ENCODE data around the gene KCNJ3.

KCNJ3 gene

DNA sequence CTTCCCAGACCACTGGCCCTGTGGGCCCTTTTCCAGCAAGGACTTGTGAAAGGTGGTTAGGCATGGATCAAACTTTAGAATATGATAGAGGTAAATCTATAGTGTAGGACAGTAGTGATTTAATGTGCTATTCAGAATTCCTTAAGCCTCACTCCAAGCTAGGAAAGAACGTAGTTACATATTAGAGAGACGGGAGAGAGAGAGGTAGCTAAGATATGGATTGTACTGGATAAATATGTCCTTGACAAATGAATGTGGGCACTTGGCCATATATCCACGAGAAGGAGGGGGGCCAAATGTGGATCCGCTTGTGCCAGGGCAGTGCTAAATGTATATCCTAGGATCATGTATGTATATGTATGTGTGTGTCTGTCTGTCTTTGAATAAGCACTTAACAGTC lies 6.5 kb downstream of the KCNJ3 start:
- ChIA-PET CTCF (no interaction called here), POLR2A (interaction anchor here (0.6 kb wide), 1 partner anchor 574 kb away, joined by 3 read pairs; no protein-coding TSS in a partner anchor)
- Histone ChIP-seq H3K27me3 (replicated peaks in 2 of 5; ENCODE audit: control insufficient read depth in 4 of 5, insufficient read depth in 5 of 5, low read length in 4 of 5) (peaks cover 1 to 6% (median 2%) of the 10 kb centered on the region in 5 experiments), H3K9me3 (ENCODE audit: control extremely low read depth in 1 of 5, control insufficient read depth in 4 of 5, insufficient read depth in 2 of 5, low read depth in 1 of 5, low read length in 4 of 5) (no peaks in the 10 kb centered on the region), H3K4me1 (ENCODE audit: control extremely low read depth in 1 of 4, control insufficient read depth in 4 of 4, insufficient read depth in 4 of 4, low read length in 3 of 4) (no peaks in the 10 kb centered on the region), H3K36me3 (ENCODE audit: control insufficient read depth in 4 of 4, insufficient read depth in 4 of 4, low read length in 3 of 4) (no peaks in the 10 kb centered on the region), H3K27ac (ENCODE audit: insufficient read depth in 1 of 2, low read depth in 1 of 2, low read length in 2 of 2, poor library complexity in 1 of 2, severe bottlenecking in 2 of 2) (no peak overlapping the region), H3K4me3 (ENCODE audit: control insufficient read depth in 1 of 7, extremely low read depth in 1 of 7, insufficient read depth in 4 of 7, low read depth in 2 of 7, low read length in 6 of 7) (no peak overlapping the region)
- WGBS (ENCODE audit: insufficient coverage): 95% methylated on average over 2 of the region's 4 CpGs
- DNase-seq: no peak

DNA sequence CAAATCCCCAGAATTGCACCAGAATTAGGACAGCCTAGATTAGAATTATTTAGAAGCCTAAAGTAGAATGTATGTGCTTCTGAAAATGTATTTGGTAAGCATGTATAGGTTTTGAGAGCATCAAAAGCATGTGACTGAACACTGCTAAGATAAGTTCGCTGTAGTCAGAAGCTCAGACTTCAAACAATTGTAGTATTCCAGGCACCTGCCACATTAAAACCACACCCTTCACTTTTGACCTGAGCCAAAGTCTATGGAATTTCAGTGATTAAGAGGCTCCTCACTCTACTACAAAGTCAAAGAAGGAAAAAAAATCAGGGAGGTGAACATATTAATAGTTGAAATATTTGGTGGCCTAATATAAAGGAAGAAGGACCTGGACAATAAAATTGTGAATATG lies 8.2 kb downstream of the KCNJ3 start:
- DNase-seq: no peak
- Histone ChIP-seq H3K27ac (ENCODE audit: insufficient read depth in 1 of 2, low read depth in 1 of 2, low read length in 2 of 2, poor library complexity in 1 of 2, severe bottlenecking in 2 of 2) (no peak overlapping the region), H3K4me1 (ENCODE audit: control extremely low read depth in 1 of 4, control insufficient read depth in 4 of 4, insufficient read depth in 4 of 4, low read length in 3 of 4) (no peaks in the 10 kb centered on the region), H3K9me3 (ENCODE audit: control extremely low read depth in 1 of 5, control insufficient read depth in 4 of 5, insufficient read depth in 2 of 5, low read depth in 1 of 5, low read length in 4 of 5) (no peaks in the 10 kb centered on the region), H3K4me3 (ENCODE audit: control insufficient read depth in 1 of 7, extremely low read depth in 1 of 7, insufficient read depth in 4 of 7, low read depth in 2 of 7, low read length in 6 of 7) (no peak overlapping the region), H3K27me3 (replicated peaks in 2 of 5; ENCODE audit: control insufficient read depth in 4 of 5, insufficient read depth in 5 of 5, low read length in 4 of 5) (no peaks in the 10 kb centered on the region), H3K36me3 (ENCODE audit: control insufficient read depth in 4 of 4, insufficient read depth in 4 of 4, low read length in 3 of 4) (no peaks in the 10 kb centered on the region)
- ChIA-PET CTCF (no interaction called here), POLR2A (no interaction called here)
- WGBS (ENCODE audit: insufficient coverage): no CpG with 5 or more reads among the region's 1 CpG

DNA sequence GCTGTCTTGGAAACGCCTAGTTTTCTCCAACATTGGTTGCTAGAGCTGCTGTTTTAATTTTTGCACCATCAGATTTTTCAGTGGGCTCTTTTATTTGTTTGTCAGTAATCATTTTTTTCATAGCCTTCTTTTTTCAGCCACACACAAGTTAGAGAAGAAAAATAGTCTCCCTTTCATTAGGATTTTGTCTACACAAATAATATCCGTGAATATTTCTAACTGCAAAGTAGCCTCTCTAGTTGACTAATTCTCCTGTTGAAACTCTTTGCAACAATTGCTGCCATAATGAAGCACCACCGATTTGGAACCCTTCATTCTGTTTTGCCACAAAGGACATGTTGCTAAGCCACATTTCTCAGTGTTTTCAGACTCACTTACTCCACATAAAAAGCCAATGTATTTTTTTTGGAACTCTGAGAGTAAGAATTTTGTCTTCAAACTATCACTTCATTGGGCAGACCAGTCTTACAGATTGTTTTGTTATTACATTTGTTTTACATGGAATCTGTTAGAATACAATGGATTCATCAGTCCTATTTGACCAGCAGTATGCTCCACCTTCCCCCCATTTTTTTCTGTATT lies 9.6 kb downstream of the KCNJ3 start:
- H3K4me1 ChIP-seq (ENCODE audit: control extremely low read depth in 1 of 4, control insufficient read depth in 4 of 4, insufficient read depth in 4 of 4, low read length in 3 of 4): no peaks in the 10 kb centered on the region
- ChIA-PET POLR2A (no interaction called here), CTCF (no interaction called here)
- no peaks in the 10 kb centered on the region for H3K27me3 ChIP-seq (replicated peaks in 2 of 5; ENCODE audit: control insufficient read depth in 4 of 5, insufficient read depth in 5 of 5, low read length in 4 of 5)
- 100% methylated on average over 2 of the region's 3 CpGs for WGBS (ENCODE audit: insufficient coverage)
- no peak for DNase-seq
- no peak overlapping the region for H3K4me3 ChIP-seq (ENCODE audit: control insufficient read depth in 1 of 7, extremely low read depth in 1 of 7, insufficient read depth in 4 of 7, low read depth in 2 of 7, low read length in 6 of 7)
- H3K36me3 ChIP-seq (ENCODE audit: control insufficient read depth in 4 of 4, insufficient read depth in 4 of 4, low read length in 3 of 4): no peaks in the 10 kb centered on the region
- no peak overlapping the region for H3K27ac ChIP-seq (ENCODE audit: insufficient read depth in 1 of 2, low read depth in 1 of 2, low read length in 2 of 2, poor library complexity in 1 of 2, severe bottlenecking in 2 of 2)
- H3K9me3 ChIP-seq (ENCODE audit: control extremely low read depth in 1 of 5, control insufficient read depth in 4 of 5, insufficient read depth in 2 of 5, low read depth in 1 of 5, low read length in 4 of 5): no peaks in the 10 kb centered on the region

DNA sequence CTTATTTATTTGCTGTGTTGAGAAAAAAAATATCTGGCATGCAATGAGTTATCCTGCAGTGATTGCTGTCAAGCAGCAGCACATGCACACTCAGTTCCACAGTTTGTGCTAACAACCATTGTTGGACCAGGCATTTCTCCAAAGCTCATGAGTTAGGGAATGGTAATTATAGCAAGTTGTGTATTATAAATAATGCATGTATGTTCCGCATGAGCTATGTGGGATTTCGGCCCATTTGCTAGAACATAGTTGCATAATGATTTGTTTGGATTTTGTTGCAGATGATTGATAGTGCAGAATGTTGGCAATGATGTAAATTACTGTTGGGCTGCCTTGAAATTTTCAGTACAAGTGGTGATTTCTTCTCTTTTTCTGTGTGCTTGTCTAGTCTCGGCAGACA lies 10.7 kb downstream of the KCNJ3 start:
- no peak for DNase-seq
- Histone ChIP-seq H3K4me1 (ENCODE audit: control extremely low read depth in 1 of 4, control insufficient read depth in 4 of 4, insufficient read depth in 4 of 4, low read length in 3 of 4) (no peaks in the 10 kb centered on the region), H3K9me3 (ENCODE audit: control extremely low read depth in 1 of 5, control insufficient read depth in 4 of 5, insufficient read depth in 2 of 5, low read depth in 1 of 5, low read length in 4 of 5) (no peaks in the 10 kb centered on the region), H3K27me3 (replicated peaks in 2 of 5; ENCODE audit: control insufficient read depth in 4 of 5, insufficient read depth in 5 of 5, low read length in 4 of 5) (no peaks in the 10 kb centered on the region), H3K4me3 (ENCODE audit: control insufficient read depth in 1 of 7, extremely low read depth in 1 of 7, insufficient read depth in 4 of 7, low read depth in 2 of 7, low read length in 6 of 7) (no peak overlapping the region), H3K36me3 (ENCODE audit: control insufficient read depth in 4 of 4, insufficient read depth in 4 of 4, low read length in 3 of 4) (no peaks in the 10 kb centered on the region), H3K27ac (ENCODE audit: insufficient read depth in 1 of 2, low read depth in 1 of 2, low read length in 2 of 2, poor library complexity in 1 of 2, severe bottlenecking in 2 of 2) (no peak overlapping the region)
- WGBS (ENCODE audit: insufficient coverage): 100% methylated on average over 2 of the region's 3 CpGs
- CTCF ChIA-PET: no interaction called here
- POLR2A ChIA-PET: no interaction called here

DNA sequence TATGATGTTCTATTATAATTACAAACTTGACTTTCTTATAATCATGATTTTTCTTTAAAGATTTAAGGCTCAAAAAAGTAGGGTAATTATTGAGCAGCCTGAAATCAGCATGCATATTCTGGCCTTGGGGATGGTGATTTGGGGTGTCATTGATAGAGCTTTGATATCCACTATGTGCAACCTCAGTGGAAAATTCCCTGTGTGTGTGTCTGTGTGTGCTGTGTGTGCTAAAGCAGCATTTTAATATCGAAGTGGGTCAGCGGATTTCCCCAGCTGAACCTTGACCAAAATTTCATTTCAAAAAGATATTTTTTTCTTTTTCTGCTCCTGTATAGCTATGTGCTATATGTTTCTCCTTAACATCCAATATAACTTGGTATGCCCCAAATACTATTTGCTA lies 11.6 kb downstream of the KCNJ3 start:
- ChIA-PET CTCF (no interaction called here), POLR2A (no interaction called here)
- DNase-seq: no peak
- Histone ChIP-seq H3K27ac (ENCODE audit: insufficient read depth in 1 of 2, low read depth in 1 of 2, low read length in 2 of 2, poor library complexity in 1 of 2, severe bottlenecking in 2 of 2) (no peak overlapping the region), H3K4me1 (ENCODE audit: control extremely low read depth in 1 of 4, control insufficient read depth in 4 of 4, insufficient read depth in 4 of 4, low read length in 3 of 4) (no peaks in the 10 kb centered on the region), H3K9me3 (ENCODE audit: control extremely low read depth in 1 of 5, control insufficient read depth in 4 of 5, insufficient read depth in 2 of 5, low read depth in 1 of 5, low read length in 4 of 5) (no peaks in the 10 kb centered on the region), H3K27me3 (replicated peaks in 2 of 5; ENCODE audit: control insufficient read depth in 4 of 5, insufficient read depth in 5 of 5, low read length in 4 of 5) (peaks cover 0 to 1% (median 0%) of the 10 kb centered on the region in 5 experiments), H3K4me3 (ENCODE audit: control insufficient read depth in 1 of 7, extremely low read depth in 1 of 7, insufficient read depth in 4 of 7, low read depth in 2 of 7, low read length in 6 of 7) (no peak overlapping the region), H3K36me3 (ENCODE audit: control insufficient read depth in 4 of 4, insufficient read depth in 4 of 4, low read length in 3 of 4) (no peaks in the 10 kb centered on the region)
- WGBS (ENCODE audit: insufficient coverage): no CpG with 5 or more reads among the region's 2 CpGs

DNA sequence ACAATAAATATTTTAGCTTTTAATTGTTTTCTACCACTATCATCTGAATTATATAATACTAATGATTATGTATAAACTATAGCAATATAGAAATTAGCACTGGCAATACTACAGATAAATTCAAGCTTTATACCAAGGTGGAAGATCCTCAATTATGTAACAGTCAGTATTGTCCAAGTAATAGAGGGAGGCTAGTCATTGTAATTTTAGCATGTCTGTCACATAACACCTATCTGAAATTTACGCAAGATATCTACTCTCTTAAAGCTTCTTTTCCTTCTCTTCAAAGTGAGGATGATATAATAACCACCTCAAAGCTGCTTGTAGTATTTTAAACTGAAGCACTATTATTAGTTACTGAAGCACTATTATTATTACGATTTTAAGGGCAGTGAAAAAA lies 12.2 kb downstream of the KCNJ3 start:
- Histone ChIP-seq H3K36me3 (ENCODE audit: control insufficient read depth in 4 of 4, insufficient read depth in 4 of 4, low read length in 3 of 4) (no peaks in the 10 kb centered on the region), H3K4me1 (ENCODE audit: control extremely low read depth in 1 of 4, control insufficient read depth in 4 of 4, insufficient read depth in 4 of 4, low read length in 3 of 4) (no peaks in the 10 kb centered on the region), H3K27ac (ENCODE audit: insufficient read depth in 1 of 2, low read depth in 1 of 2, low read length in 2 of 2, poor library complexity in 1 of 2, severe bottlenecking in 2 of 2) (no peak overlapping the region), H3K9me3 (ENCODE audit: control extremely low read depth in 1 of 5, control insufficient read depth in 4 of 5, insufficient read depth in 2 of 5, low read depth in 1 of 5, low read length in 4 of 5) (no peaks in the 10 kb centered on the region), H3K4me3 (ENCODE audit: control insufficient read depth in 1 of 7, extremely low read depth in 1 of 7, insufficient read depth in 4 of 7, low read depth in 2 of 7, low read length in 6 of 7) (no peak overlapping the region), H3K27me3 (replicated peaks in 2 of 5; ENCODE audit: control insufficient read depth in 4 of 5, insufficient read depth in 5 of 5, low read length in 4 of 5) (peaks cover 0 to 2% (median 0%) of the 10 kb centered on the region in 5 experiments)
- POLR2A ChIA-PET: no interaction called here
- CTCF ChIA-PET: no interaction called here
- no peak for DNase-seq
- WGBS (ENCODE audit: insufficient coverage): no CpG with 5 or more reads among the region's 2 CpGs

DNA sequence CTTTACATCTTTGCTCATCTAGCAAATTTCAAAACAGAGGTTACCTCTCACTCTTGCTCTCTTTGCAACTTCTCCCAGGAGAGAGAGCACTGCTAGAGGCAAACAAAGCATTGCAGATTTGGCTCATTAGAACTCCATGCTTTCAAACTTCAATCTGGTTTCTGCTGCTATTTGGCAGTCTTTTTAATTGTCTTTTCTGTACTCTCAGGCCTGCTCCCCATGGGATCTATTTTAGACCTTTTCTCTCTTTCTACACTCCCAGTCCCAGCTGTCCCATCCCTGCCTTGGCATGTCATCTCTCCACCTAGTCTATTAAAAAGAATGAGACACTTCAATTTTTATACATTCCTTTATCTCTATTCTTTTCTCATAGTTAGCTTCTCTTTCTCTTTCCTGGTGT lies 15.2 kb downstream of the KCNJ3 start:
- no peak overlapping the region for H3K4me3 ChIP-seq (ENCODE audit: control insufficient read depth in 1 of 7, extremely low read depth in 1 of 7, insufficient read depth in 4 of 7, low read depth in 2 of 7, low read length in 6 of 7)
- no peaks in the 10 kb centered on the region for H3K9me3 ChIP-seq (ENCODE audit: control extremely low read depth in 1 of 5, control insufficient read depth in 4 of 5, insufficient read depth in 2 of 5, low read depth in 1 of 5, low read length in 4 of 5)
- peaks cover 0 to 4% (median 0%) of the 10 kb centered on the region in 5 experiments for H3K27me3 ChIP-seq (replicated peaks in 2 of 5; ENCODE audit: control insufficient read depth in 4 of 5, insufficient read depth in 5 of 5, low read length in 4 of 5)
- CTCF ChIA-PET: no interaction called here
- H3K4me1 ChIP-seq (ENCODE audit: control extremely low read depth in 1 of 4, control insufficient read depth in 4 of 4, insufficient read depth in 4 of 4, low read length in 3 of 4): no peaks in the 10 kb centered on the region
- DNase-seq: no peak
- no peaks in the 10 kb centered on the region for H3K36me3 ChIP-seq (ENCODE audit: control insufficient read depth in 4 of 4, insufficient read depth in 4 of 4, low read length in 3 of 4)
- POLR2A ChIA-PET: no interaction called here
- no peak overlapping the region for H3K27ac ChIP-seq (ENCODE audit: insufficient read depth in 1 of 2, low read depth in 1 of 2, low read length in 2 of 2, poor library complexity in 1 of 2, severe bottlenecking in 2 of 2)

All from common myeloid progenitor, CD34-positive (primary cell).